Vagina (tissue), 2 donors: ENCODE data around the gene ARHGEF28. TPM values are rescaled to one million over a fixed set of nuclear protein-coding genes. Genes with fewer than 3 reads are reported as not detected.

Source experiments
- DNase-seq, 2 donors: peaks; one replicate each; pipeline ENCODE4 v3.0.0-alpha.2; 2017; ENCODE audit errors: extremely low spot score in 2 of 2
- H3K27ac ChIP-seq: fragments of 200-600 bp; sonication (generic); one replicate; pipeline ENCODE4 v1.5.1; 2019
- H3K27me3 ChIP-seq: fragments of 200-600 bp; sonication (generic); one replicate; pipeline ENCODE4 v1.5.1; 2019
- H3K36me3 ChIP-seq, 2 donors: fragments of 200-600 bp; sonication (generic); one replicate each; pipeline ENCODE4 v1.5.1; 2017 to 2019
- H3K4me1 ChIP-seq: fragments of 200-600 bp; sonication (generic); one replicate; pipeline ENCODE4 v1.5.1; 2019
- H3K4me3 ChIP-seq, 2 donors: fragments of 200-600 bp; sonication (generic); 1 replicate in 1 of 2; 2 replicates in 1 of 2; pipeline ENCODE4 v1.5.1; 2016 to 2019
- H3K9me3 ChIP-seq: fragments of 200-600 bp; sonication (generic); one replicate; pipeline ENCODE4 v1.5.1; 2019
- POLR2A ChIP-seq, 2 donors: fragments of 450-650 bp; IDR thresholded peaks; one replicate each; pipeline ENCODE4 v1.6.1; 2017; ENCODE audit warnings: antibody characterized with exemption in 2 of 2, mild to moderate bottlenecking in 2 of 2, moderate library complexity in 2 of 2
- POLR2AphosphoS5 ChIP-seq, 2 donors: sonication (generic); formaldehyde crosslinking; IDR thresholded peaks; one replicate each; pipeline ENCODE4 v1.9.0; 2017; ENCODE audit warnings: antibody characterized with exemption in 2 of 2, mild to moderate bottlenecking in 2 of 2, low read depth in 1 of 2; ENCODE audit not compliant: insufficient read depth in 1 of 2
- intact Hi-C: fragments of 100-400 bp; cut with DNase I; formaldehyde crosslinking; loops from one replicate; pipeline ENCODE4 v1.15.1; 2023
- total RNA-seq: library from RNA; depleted of rRNA; stranded (reverse); fragments of >200 nt; gene quantifications from one replicate; pipeline ENCODE4 v1.2.3, GENCODE V29; 2016
- TF ChIP-seq, protein P1 (sequence below), 3 experiments: fragments of 450-650 bp in 2 of 3; fragments of 200-600 bp in 1 of 3; sonication (generic) in 1 of 3; IDR thresholded peaks; one replicate each; pipeline ENCODE4 v1.5.1; 2017 to 2019; ENCODE audit warnings: antibody characterized with exemption in 3 of 3, mild to moderate bottlenecking in 2 of 3, moderate library complexity in 2 of 3

ARHGEF28 gene
- total RNA-seq, 1 donor from 2014 or later, result 41.0 TPM

DNA sequence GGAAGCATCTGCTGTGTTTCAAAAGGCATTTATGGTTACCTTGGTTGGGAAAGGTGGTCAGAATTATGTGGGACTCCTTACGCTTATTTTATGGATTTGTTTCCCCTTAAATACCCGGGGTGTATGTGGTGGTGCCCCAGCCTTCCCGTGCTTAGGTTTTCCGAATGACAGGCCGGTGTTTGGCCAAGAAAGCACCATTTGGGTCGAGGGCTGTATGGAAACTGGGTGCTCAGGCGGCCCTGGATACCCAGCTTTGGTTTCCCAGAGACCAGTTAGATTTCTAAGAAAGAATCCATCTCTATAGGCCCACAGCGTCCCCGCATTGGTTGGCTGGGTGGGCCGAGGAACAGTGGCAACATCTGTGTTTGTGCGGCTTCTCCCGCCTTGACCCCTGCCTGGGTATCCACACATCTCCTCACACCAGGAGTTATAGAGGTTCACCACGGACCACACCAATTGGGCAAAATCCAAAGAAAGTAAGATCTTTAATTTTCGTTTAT is 868 bp downstream of the ARHGEF28 start:
- no peak for DNase-seq
- Histone ChIP-seq H3K36me3 (no peaks in the 10 kb centered on the region), H3K9me3 (no peaks in the 10 kb centered on the region), H3K27ac (peak overlapping the region; percentile 64), H3K4me3 (peak overlapping the region; percentile 63 to 74), H3K4me1 (peaks cover 7% of the 10 kb centered on the region), H3K27me3 (no peaks in the 10 kb centered on the region)
- no peak for TF ChIP-seq POLR2AphosphoS5 (IDR thresholded peaks at IDR 0.05; ENCODE audit: insufficient read depth in 1 of 2, low read depth in 1 of 2)
- intact Hi-C loops, result no loop called here

DNA sequence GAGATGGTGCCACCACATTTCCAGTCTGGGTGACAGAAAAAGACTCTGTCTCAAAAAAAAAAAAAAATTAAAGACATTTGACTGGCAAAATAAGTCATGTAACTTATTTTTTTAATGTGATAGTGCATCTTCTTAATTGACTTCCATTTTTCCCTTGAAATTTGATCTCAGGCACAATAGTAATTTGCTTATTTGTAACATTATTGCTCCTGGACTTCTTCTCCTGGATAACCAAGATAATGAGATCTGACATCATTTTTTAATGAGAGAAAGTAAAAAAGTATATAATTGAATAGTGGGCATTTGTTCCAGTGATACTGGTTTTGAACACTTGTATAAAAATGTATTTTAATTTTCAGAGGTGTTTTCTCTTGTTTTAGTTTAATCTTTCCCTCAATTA is 3.5 kb downstream of the ARHGEF28 start:
- intact Hi-C loops, result no loop called here
- TF ChIP-seq POLR2AphosphoS5 (IDR thresholded peaks at IDR 0.05; ENCODE audit: insufficient read depth in 1 of 2, low read depth in 1 of 2), result no peak
- no peak for TF ChIP-seq POLR2A (IDR thresholded peaks at IDR 0.05)
- TF ChIP-seq, protein P1, sequence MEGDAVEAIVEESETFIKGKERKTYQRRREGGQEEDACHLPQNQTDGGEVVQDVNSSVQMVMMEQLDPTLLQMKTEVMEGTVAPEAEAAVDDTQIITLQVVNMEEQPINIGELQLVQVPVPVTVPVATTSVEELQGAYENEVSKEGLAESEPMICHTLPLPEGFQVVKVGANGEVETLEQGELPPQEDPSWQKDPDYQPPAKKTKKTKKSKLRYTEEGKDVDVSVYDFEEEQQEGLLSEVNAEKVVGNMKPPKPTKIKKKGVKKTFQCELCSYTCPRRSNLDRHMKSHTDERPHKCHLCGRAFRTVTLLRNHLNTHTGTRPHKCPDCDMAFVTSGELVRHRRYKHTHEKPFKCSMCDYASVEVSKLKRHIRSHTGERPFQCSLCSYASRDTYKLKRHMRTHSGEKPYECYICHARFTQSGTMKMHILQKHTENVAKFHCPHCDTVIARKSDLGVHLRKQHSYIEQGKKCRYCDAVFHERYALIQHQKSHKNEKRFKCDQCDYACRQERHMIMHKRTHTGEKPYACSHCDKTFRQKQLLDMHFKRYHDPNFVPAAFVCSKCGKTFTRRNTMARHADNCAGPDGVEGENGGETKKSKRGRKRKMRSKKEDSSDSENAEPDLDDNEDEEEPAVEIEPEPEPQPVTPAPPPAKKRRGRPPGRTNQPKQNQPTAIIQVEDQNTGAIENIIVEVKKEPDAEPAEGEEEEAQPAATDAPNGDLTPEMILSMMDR (IDR thresholded peaks at IDR 0.05), result no peak
- peaks cover 7% of the 10 kb centered on the region for H3K4me1 ChIP-seq
- H3K36me3 ChIP-seq, result no peaks in the 10 kb centered on the region
- no peak for DNase-seq
- no peak overlapping the region for H3K4me3 ChIP-seq
- no peaks in the 10 kb centered on the region for H3K9me3 ChIP-seq
- H3K27me3 ChIP-seq, result no peaks in the 10 kb centered on the region
- no peak overlapping the region for H3K27ac ChIP-seq

DNA sequence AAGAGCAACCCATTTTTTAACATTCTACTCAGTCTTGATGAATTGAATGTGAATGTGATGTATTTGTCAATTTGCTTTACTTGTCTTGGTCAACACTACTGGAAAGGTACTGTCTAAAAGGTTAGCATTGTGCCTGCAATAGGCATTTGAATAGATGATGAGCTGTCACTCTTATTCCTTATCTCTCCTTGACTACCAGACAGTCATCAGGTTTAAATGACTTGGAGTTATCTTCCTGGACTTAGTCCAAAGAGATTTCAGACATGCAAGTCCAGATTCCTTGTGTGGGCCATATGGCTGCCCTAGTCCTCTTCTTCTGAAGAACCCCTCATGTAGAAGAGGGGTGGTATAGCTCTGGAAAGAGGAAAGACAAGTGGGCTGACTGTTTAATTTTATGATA is 4.8 kb downstream of the ARHGEF28 start:
- H3K36me3 ChIP-seq, result no peaks in the 10 kb centered on the region
- intact Hi-C loops, result no loop called here
- H3K9me3 ChIP-seq, result no peaks in the 10 kb centered on the region
- no peaks in the 10 kb centered on the region for H3K4me1 ChIP-seq
- H3K27ac ChIP-seq, result no peak overlapping the region
- no peaks in the 10 kb centered on the region for H3K27me3 ChIP-seq
- H3K4me3 ChIP-seq, result no peak overlapping the region
- no peak for TF ChIP-seq POLR2A (IDR thresholded peaks at IDR 0.05)
- TF ChIP-seq POLR2AphosphoS5 (IDR thresholded peaks at IDR 0.05; ENCODE audit: insufficient read depth in 1 of 2, low read depth in 1 of 2), result no peak
- TF ChIP-seq, protein P1 (IDR thresholded peaks at IDR 0.05), result no peak
- no peak for DNase-seq

DNA sequence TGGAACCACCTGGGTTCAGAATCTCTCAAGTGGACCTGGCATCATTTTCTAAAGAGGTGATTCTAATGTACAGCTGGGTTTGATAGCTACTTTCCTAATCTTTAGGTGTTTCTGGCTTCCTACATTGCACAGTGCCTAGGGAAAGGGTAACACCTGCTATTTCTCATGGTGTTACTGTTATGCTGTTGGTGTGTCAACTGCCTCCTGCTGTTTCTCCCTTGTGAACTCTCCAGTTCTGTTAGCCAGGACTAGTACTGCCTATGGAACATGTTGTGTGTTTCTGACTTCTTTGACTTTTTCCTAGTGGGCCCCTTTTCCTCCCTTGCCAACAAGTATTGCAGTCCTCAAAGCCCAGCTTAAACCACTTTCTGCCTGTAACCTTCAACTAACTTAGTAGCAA is 5.5 kb downstream of the ARHGEF28 start:
- no peak overlapping the region for H3K4me3 ChIP-seq
- intact Hi-C loops, result no loop called here
- H3K9me3 ChIP-seq, result no peaks in the 10 kb centered on the region

DNA sequence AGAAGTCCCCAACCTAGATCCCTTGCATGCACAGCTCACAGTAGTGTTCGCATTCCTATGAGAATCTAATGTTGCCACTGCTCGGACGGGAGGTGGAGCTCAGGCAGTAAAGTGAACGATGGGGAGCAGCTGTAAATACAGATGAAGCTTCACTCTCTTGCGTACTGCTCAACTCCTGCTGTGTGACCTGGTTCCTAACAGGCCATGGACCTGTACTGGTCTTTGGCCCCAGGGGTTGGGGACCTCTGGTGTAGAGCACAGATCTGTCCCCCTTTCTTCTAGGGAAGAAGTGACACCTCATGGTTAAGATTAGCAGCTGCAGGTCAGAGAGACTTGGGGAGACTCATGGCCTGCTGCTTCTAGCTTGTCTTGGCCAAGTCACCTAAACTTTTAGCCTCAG is 7.1 kb downstream of the ARHGEF28 start:
- no peaks in the 10 kb centered on the region for H3K9me3 ChIP-seq
- no peaks in the 10 kb centered on the region for H3K4me1 ChIP-seq
- DNase-seq, result no peak
- no peak overlapping the region for H3K27ac ChIP-seq
- no peaks in the 10 kb centered on the region for H3K36me3 ChIP-seq
- TF ChIP-seq POLR2A (IDR thresholded peaks at IDR 0.05), result no peak
- TF ChIP-seq POLR2AphosphoS5 (IDR thresholded peaks at IDR 0.05; ENCODE audit: insufficient read depth in 1 of 2, low read depth in 1 of 2), result no peak
- TF ChIP-seq, protein P1 (IDR thresholded peaks at IDR 0.05), result no peak
- intact Hi-C loops, result no loop called here
- no peak overlapping the region for H3K4me3 ChIP-seq
- no peaks in the 10 kb centered on the region for H3K27me3 ChIP-seq

More for the DNA sequence above, 5.5 kb downstream of the ARHGEF28 start:
- Histone ChIP-seq H3K4me1 (no peaks in the 10 kb centered on the region), H3K27ac (no peak overlapping the region), H3K27me3 (no peaks in the 10 kb centered on the region), H3K36me3 (no peaks in the 10 kb centered on the region)
- no peak for DNase-seq
- TF ChIP-seq POLR2AphosphoS5 (IDR thresholded peaks at IDR 0.05; ENCODE audit: insufficient read depth in 1 of 2, low read depth in 1 of 2), result no peak
- TF ChIP-seq POLR2A (IDR thresholded peaks at IDR 0.05), result no peak
- TF ChIP-seq, protein P1 (IDR thresholded peaks at IDR 0.05), result no peak
